GM12878 (cell line): Measurements from ENCODE around the gene LIPG. TPM values are rescaled to one million over a fixed set of nuclear protein-coding genes. Genes with fewer than 3 reads are reported as not detected.

Source experiments
- ATAC-seq: fragments of 200-7000 bp; cut with Tn5 transposase; 3 replicates; pipeline ENCODE4 v1.9.1; 2020; ENCODE audit warnings: mild to moderate bottlenecking, moderate library complexity
- BruUV-seq: library from RNA; stranded (reverse); fragments of 400-500 nt; replicated peaks from 2 replicates; lab custom pipeline; 2021; lab: Mats Ljungman, UMichigan
- CTCF ChIA-PET: fragments of 300-600 bp; sonication (Branson Sonifier 250); formaldehyde crosslinking; extraction: SDS; loops from one replicate; lab custom pipeline; 2021; ENCODE audit warnings: inconsistent platforms; lab: Yijun Ruan, JAX
- POLR2A ChIA-PET: fragments of 350-600 bp; formaldehyde crosslinking; extraction: SDS; loops from one replicate; lab custom pipeline; 2021; ENCODE audit warnings: inconsistent platforms; lab: Charles Lee
- RAD21 ChIA-PET: fragments of 300-600 bp; sonication (Branson Sonifier 250); formaldehyde crosslinking; loops from one replicate; lab custom pipeline; 2023; ENCODE audit warnings: antibody characterized with exemption; ENCODE audit not compliant: unreplicated experiment; lab: Charles Lee
- SMC1A ChIA-PET: fragments of 300-600 bp; sonication (Branson Sonifier 250); formaldehyde crosslinking; loops from one replicate; lab custom pipeline; 2023; ENCODE audit not compliant: unreplicated experiment, uncharacterized antibody; lab: Charles Lee
- DNase-seq: peaks from one replicate; pipeline ENCODE4 v3.0.0-alpha.2; 2011; ENCODE audit warnings: low read depth, low spot score
- FAIRE-seq: peaks from 3 replicates; lab custom pipeline; 2011; peaks lifted over from hg19 to GRCh38; lab: Jason Lieb, UNC
- H2AFZ ChIP-seq: 2 replicates; pipeline ENCODE4 v1.6.0; 2011; ENCODE audit warnings: low read depth, low read length, control low read depth; ENCODE audit not compliant: control insufficient read depth
- H3K27ac ChIP-seq: 2 replicates; pipeline ENCODE4 v1.5.1; 2011; ENCODE audit warnings: control low read depth; ENCODE audit not compliant: control insufficient read depth, insufficient read depth
- H3K27me3 ChIP-seq, 2 experiments: replicated peaks in 1 of 2; 2 replicates each; pipeline versions ENCODE4 v1.6.0 to v1.6.1; 2011; ENCODE audit warnings: low read length in 1 of 2; ENCODE audit not compliant: control insufficient read depth in 2 of 2, insufficient read depth in 2 of 2
- H3K36me3 ChIP-seq, 2 experiments: 2 replicates each; pipeline ENCODE4 v1.5.1; 2011; ENCODE audit warnings: low read length in 1 of 2; ENCODE audit not compliant: control insufficient read depth in 2 of 2, insufficient read depth in 2 of 2
- H3K4me1 ChIP-seq: 2 replicates; pipeline ENCODE4 v1.6.1; 2011; ENCODE audit warnings: mild to moderate bottlenecking, low read length, moderate library complexity, mixed read lengths; ENCODE audit not compliant: control insufficient read depth, insufficient read depth
- H3K4me2 ChIP-seq: 2 replicates; pipeline ENCODE4 v1.6.0; 2011; ENCODE audit warnings: control low read depth; ENCODE audit not compliant: control insufficient read depth, insufficient read depth
- H3K4me3 ChIP-seq: fragments of 200-600 bp; sonication (generic); 2 replicates; pipeline ENCODE4 v1.5.1; 2016
- H3K79me2 ChIP-seq: 2 replicates; pipeline ENCODE4 v1.6.0; 2011; ENCODE audit warnings: low read length; ENCODE audit not compliant: control insufficient read depth, insufficient read depth
- H3K9ac ChIP-seq: 2 replicates; pipeline ENCODE4 v1.8.0; 2011; ENCODE audit warnings: low read length, control low read depth, mixed read lengths; ENCODE audit not compliant: control insufficient read depth, insufficient read depth
- H3K9me3 ChIP-seq: replicated peaks from 3 replicates; pipeline ENCODE4 v1.5.1; 2011; ENCODE audit warnings: mild to moderate bottlenecking, low read length; ENCODE audit not compliant: control insufficient read depth, insufficient read depth
- H4K20me1 ChIP-seq: 2 replicates; pipeline ENCODE4 v1.6.0; 2011; ENCODE audit not compliant: control insufficient read depth, insufficient read depth
- GABPA ChIP-seq: IDR thresholded peaks from 2 replicates; pipeline ENCODE4 v1.6.1; 2014; ENCODE audit warnings: antibody characterized with exemption, low read depth, mild to moderate bottlenecking, inconsistent platforms
- JUND ChIP-seq: IDR thresholded peaks from 2 replicates; pipeline ENCODE4 v1.6.1; 2012; ENCODE audit warnings: low read depth, mild to moderate bottlenecking, low read length, improper control_type of control experiment, moderate library complexity
- MYB ChIP-seq: fragments of 150-350 bp; IDR thresholded peaks from 2 replicates; pipeline ENCODE4 v1.6.1; 2014; ENCODE audit warnings: mild to moderate bottlenecking, low read depth, low read length, borderline replicate concordance
- TAF1 ChIP-seq: IDR thresholded peaks from 2 replicates; pipeline ENCODE4 v1.6.1; 2011; ENCODE audit warnings: mild to moderate bottlenecking, low read depth, low read length, borderline replicate concordance
- YY1 ChIP-seq: IDR thresholded peaks from 2 replicates; pipeline ENCODE4 v1.6.1; 2011; ENCODE audit warnings: low read depth, mild to moderate bottlenecking, low read length
- ZSCAN29 ChIP-seq: fragments of 450-650 bp; IDR thresholded peaks from 2 replicates; pipeline ENCODE4 v1.6.1; 2017; ENCODE audit warnings: mild to moderate bottlenecking, moderate library complexity
- WGBS: methylation state at CpG from one replicate; pipeline ENCODE4 v1.1.6; 2016; ENCODE audit warnings: low lambda C conversion rate; ENCODE audit not compliant: insufficient replicate concordance, insufficient coverage; ENCODE audit errors: missing lambda C conversion rate; 5-methylcytosine and 5-hydroxymethylcytosine counted together
- in situ Hi-C: fragments of 300-500 bp; cut with MboI; formaldehyde crosslinking; loops from 9 replicates; pipeline ENCODE4 v1.14.3; 2018; ENCODE audit warnings: mixed read lengths
- intact Hi-C: fragments of 100-400 bp; cut with micrococcal nuclease; formaldehyde crosslinking; loops from one replicate; pipeline ENCODE4 v1.14.2; 2022; ENCODE audit not compliant: unreplicated experiment
- polyA plus RNA-seq, 11 experiments: library from polyadenylated mRNA; depleted of rRNA in 4 of 11; unstranded in 6 of 11; stranded (reverse) in 5 of 11; fragments of >200 nt; fragmentation: Nextera tagmentation in 4 of 11; fragmentation: Illumina TruSeq in 1 of 11; extraction: Ambion mirVana in 4 of 11; extraction: Trizol in 1 of 11; gene quantifications; 1 replicate in 1 of 11; 2 replicates in 10 of 11; pipeline versions ENCODE4 v1.2.1 to v1.2.3, GENCODE V29; 2011 to 2016; ENCODE audit warnings: inconsistent platforms in 2 of 11, missing spikeins in 2 of 11, low read depth in 1 of 11
- total RNA-seq, 4 experiments: library from RNA; depleted of rRNA in 3 of 4; stranded (reverse); fragments of >200 nt in 3 of 4; fragmentation: Illumina TruSeq in 1 of 4; extraction: Trizol in 1 of 4; gene quantifications; 2 replicates each; pipeline versions ENCODE4 v1.2.1 to v1.2.3, GENCODE V29; 2013 to 2021
- TF ChIP-seq, protein P1 (sequence below): IDR thresholded peaks from 2 replicates; pipeline ENCODE4 v1.6.1; 2012; ENCODE audit warnings: improper control_type of control experiment, low read depth, low read length; ENCODE audit not compliant: insufficient replicate concordance
- TF ChIP-seq, protein P2 (sequence below): IDR thresholded peaks from 2 replicates; pipeline ENCODE4 v1.6.1; 2012; ENCODE audit warnings: low read depth, low read length, improper control_type of control experiment
- TF ChIP-seq, protein P3 (sequence below): fragments of 450-650 bp; IDR thresholded peaks from 2 replicates; pipeline ENCODE4 v1.6.1; 2018; ENCODE audit warnings: mild to moderate bottlenecking, low read depth, moderate library complexity; ENCODE audit not compliant: partially characterized antibody
- TF ChIP-seq, protein P4 (sequence below): fragments of 450-650 bp; IDR thresholded peaks from 2 replicates; pipeline ENCODE4 v1.6.1; 2016; ENCODE audit warnings: mild to moderate bottlenecking
- TF ChIP-seq, protein P5 (sequence below), 3 experiments: IDR thresholded peaks in 2 of 3; conservative IDR thresholded peaks in 1 of 3; 2 replicates each; pipeline ENCODE4 v1.5.1; 2011; ENCODE audit warnings: low read depth in 3 of 3, low read length in 3 of 3, mild to moderate bottlenecking in 3 of 3, control low read depth in 2 of 3, moderate library complexity in 2 of 3, inconsistent platforms in 1 of 3, mixed read lengths in 1 of 3; ENCODE audit not compliant: control insufficient read depth in 2 of 3, insufficient read depth in 1 of 3; ENCODE audit errors: extremely low read depth in 1 of 3

LIPG gene
- total and polyA plus RNA-seq, 10 of the 15 experiments (the other 5 are each of a cell fraction or from before 2014, with no cell fraction given): 0.04 to 0.55 (median 0.18) TPM; not detected in 1

DNA sequence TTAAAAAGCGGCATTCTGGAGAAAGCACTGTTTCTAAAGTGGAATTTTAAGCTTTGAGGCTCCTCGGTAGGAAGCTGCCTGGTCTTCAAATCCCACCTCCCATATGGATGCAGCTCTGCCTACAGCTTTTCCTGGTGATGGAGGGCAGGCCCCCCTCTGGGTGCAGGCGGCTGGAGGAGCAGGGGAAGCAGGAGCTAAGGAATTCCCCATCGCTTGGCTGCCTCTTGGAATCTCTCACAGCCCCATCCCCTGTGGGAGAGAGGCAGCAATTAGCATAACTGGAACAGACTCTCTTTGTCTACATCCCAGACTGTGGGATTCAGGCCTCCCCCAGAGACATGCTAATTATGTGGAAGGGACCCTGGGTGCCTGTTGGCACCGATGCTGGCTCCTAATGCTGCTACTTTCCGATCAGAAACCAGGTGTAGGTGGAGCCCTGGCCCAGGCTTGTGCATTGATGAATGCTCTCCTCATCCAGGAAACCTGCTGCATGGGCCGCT is 51.3 kb downstream of the LIPG start:
- Histone ChIP-seq H3K4me2 (no peak overlapping the region), H3K79me2 (no peaks in the 10 kb centered on the region), H4K20me1 (no peaks in the 10 kb centered on the region), H3K9me3 (no peaks in the 10 kb centered on the region; the same call in 2 of the 3 replicates), H2AFZ (no peak overlapping the region), H3K4me3 (no peak overlapping the region), H3K9ac (no peak overlapping the region), H3K27me3 (no peaks in the 10 kb centered on the region; a peak in 1 of 4 replicates), H3K27ac (no peak overlapping the region), H3K4me1 (peaks cover 10% of the 10 kb centered on the region), H3K36me3 (no peaks in the 10 kb centered on the region)
- intact Hi-C loops: no loop called here
- WGBS: 28% methylated on average over 7 of the region's 7 CpGs
- DNase-seq (no peak), ATAC-seq (no peak), FAIRE-seq (no peak)
- POLR2A ChIA-PET: no interaction called here
- in situ Hi-C loops: no loop called here
- SMC1A ChIA-PET: no interaction called here
- RAD21 ChIA-PET: no interaction called here
- no TSS peak for BruUV-seq
- CTCF ChIA-PET: no interaction called here
- TF ChIP-seq ZSCAN29 (no peak), TAF1 (no peak), GABPA (no peak), JUND (no peak), YY1 (no peak), MYB (no peak)
- TF ChIP-seq, protein P1, sequence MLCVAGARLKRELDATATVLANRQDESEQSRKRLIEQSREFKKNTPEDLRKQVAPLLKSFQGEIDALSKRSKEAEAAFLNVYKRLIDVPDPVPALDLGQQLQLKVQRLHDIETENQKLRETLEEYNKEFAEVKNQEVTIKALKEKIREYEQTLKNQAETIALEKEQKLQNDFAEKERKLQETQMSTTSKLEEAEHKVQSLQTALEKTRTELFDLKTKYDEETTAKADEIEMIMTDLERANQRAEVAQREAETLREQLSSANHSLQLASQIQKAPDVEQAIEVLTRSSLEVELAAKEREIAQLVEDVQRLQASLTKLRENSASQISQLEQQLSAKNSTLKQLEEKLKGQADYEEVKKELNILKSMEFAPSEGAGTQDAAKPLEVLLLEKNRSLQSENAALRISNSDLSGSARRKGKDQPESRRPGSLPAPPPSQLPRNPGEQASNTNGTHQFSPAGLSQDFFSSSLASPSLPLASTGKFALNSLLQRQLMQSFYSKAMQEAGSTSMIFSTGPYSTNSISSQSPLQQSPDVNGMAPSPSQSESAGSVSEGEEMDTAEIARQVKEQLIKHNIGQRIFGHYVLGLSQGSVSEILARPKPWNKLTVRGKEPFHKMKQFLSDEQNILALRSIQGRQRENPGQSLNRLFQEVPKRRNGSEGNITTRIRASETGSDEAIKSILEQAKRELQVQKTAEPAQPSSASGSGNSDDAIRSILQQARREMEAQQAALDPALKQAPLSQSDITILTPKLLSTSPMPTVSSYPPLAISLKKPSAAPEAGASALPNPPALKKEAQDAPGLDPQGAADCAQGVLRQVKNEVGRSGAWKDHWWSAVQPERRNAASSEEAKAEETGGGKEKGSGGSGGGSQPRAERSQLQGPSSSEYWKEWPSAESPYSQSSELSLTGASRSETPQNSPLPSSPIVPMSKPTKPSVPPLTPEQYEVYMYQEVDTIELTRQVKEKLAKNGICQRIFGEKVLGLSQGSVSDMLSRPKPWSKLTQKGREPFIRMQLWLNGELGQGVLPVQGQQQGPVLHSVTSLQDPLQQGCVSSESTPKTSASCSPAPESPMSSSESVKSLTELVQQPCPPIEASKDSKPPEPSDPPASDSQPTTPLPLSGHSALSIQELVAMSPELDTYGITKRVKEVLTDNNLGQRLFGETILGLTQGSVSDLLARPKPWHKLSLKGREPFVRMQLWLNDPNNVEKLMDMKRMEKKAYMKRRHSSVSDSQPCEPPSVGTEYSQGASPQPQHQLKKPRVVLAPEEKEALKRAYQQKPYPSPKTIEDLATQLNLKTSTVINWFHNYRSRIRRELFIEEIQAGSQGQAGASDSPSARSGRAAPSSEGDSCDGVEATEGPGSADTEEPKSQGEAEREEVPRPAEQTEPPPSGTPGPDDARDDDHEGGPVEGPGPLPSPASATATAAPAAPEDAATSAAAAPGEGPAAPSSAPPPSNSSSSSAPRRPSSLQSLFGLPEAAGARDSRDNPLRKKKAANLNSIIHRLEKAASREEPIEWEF: no peak
- TF ChIP-seq, protein P2, sequence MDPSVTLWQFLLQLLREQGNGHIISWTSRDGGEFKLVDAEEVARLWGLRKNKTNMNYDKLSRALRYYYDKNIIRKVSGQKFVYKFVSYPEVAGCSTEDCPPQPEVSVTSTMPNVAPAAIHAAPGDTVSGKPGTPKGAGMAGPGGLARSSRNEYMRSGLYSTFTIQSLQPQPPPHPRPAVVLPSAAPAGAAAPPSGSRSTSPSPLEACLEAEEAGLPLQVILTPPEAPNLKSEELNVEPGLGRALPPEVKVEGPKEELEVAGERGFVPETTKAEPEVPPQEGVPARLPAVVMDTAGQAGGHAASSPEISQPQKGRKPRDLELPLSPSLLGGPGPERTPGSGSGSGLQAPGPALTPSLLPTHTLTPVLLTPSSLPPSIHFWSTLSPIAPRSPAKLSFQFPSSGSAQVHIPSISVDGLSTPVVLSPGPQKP: no peak
- TF ChIP-seq, protein P3, sequence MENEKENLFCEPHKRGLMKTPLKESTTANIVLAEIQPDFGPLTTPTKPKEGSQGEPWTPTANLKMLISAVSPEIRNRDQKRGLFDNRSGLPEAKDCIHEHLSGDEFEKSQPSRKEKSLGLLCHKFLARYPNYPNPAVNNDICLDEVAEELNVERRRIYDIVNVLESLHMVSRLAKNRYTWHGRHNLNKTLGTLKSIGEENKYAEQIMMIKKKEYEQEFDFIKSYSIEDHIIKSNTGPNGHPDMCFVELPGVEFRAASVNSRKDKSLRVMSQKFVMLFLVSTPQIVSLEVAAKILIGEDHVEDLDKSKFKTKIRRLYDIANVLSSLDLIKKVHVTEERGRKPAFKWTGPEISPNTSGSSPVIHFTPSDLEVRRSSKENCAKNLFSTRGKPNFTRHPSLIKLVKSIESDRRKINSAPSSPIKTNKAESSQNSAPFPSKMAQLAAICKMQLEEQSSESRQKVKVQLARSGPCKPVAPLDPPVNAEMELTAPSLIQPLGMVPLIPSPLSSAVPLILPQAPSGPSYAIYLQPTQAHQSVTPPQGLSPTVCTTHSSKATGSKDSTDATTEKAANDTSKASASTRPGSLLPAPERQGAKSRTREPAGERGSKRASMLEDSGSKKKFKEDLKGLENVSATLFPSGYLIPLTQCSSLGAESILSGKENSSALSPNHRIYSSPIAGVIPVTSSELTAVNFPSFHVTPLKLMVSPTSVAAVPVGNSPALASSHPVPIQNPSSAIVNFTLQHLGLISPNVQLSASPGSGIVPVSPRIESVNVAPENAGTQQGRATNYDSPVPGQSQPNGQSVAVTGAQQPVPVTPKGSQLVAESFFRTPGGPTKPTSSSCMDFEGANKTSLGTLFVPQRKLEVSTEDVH: no peak
- TF ChIP-seq, protein P4, sequence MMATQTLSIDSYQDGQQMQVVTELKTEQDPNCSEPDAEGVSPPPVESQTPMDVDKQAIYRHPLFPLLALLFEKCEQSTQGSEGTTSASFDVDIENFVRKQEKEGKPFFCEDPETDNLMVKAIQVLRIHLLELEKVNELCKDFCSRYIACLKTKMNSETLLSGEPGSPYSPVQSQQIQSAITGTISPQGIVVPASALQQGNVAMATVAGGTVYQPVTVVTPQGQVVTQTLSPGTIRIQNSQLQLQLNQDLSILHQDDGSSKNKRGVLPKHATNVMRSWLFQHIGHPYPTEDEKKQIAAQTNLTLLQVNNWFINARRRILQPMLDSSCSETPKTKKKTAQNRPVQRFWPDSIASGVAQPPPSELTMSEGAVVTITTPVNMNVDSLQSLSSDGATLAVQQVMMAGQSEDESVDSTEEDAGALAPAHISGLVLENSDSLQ: no peak
- TF ChIP-seq, protein P5, sequence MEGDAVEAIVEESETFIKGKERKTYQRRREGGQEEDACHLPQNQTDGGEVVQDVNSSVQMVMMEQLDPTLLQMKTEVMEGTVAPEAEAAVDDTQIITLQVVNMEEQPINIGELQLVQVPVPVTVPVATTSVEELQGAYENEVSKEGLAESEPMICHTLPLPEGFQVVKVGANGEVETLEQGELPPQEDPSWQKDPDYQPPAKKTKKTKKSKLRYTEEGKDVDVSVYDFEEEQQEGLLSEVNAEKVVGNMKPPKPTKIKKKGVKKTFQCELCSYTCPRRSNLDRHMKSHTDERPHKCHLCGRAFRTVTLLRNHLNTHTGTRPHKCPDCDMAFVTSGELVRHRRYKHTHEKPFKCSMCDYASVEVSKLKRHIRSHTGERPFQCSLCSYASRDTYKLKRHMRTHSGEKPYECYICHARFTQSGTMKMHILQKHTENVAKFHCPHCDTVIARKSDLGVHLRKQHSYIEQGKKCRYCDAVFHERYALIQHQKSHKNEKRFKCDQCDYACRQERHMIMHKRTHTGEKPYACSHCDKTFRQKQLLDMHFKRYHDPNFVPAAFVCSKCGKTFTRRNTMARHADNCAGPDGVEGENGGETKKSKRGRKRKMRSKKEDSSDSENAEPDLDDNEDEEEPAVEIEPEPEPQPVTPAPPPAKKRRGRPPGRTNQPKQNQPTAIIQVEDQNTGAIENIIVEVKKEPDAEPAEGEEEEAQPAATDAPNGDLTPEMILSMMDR (IDR thresholded peaks at IDR 0.05 in 2 of 3, conservative IDR thresholded peaks at IDR 0.05 in 1 of 3; ENCODE audit: control insufficient read depth in 2 of 3, extremely low read depth in 1 of 3, insufficient read depth in 1 of 3, low read depth in 3 of 3, low read length in 3 of 3): no peak
